ENCODE data around the gene FAM78A. TPM values are rescaled to one million over a fixed set of nuclear protein-coding genes. Genes with fewer than 3 reads are reported as not detected.

FAM78A gene
- total RNA-seq, 1 donor from 2014 or later = 14.9 TPM

DNA sequence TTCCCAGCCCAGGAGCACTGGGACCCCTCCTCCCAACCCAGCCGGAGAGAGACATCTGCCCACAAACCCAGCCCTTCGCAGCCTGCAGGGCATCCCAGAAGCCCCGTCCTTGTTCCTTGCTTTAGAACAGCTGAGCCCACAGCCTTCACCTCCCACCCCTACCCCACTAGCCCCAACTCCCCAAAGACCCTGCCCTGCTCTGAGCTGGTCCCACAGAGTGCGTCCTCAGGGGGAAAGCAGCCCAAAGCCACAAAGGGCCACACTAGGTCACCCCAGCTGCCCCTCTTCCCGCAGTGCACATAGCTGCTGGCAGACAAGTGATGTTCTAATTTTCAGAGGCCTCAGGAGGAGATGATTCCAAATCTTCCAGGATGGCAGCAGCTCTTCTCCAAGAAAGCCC is 22.0 kb upstream of the FAM78A start:
- peak overlapping the region; percentile 97 for H3K27ac Mint-ChIP-seq (ENCODE audit: unreplicated experiment)
- peaks cover 7% of the 10 kb centered on the region for H3K9me3 Mint-ChIP-seq (ENCODE audit: unreplicated experiment)
- peak overlapping the region; percentile 68 for H3K4me3 Mint-ChIP-seq (ENCODE audit: unreplicated experiment)
- TF ChIP-seq CTCF (IDR thresholded peaks at IDR 0.05; ENCODE audit: partially characterized antibody, unreplicated experiment) = no peak
- peaks cover 22% of the 10 kb centered on the region for H3K4me1 Mint-ChIP-seq (ENCODE audit: low read depth, unreplicated experiment)
- no peaks in the 10 kb centered on the region for H3K36me3 Mint-ChIP-seq (ENCODE audit: unreplicated experiment)
- DNase-seq = peak; percentile 55
- peaks cover 5% of the 10 kb centered on the region for H3K27me3 Mint-ChIP-seq (ENCODE audit: unreplicated experiment)

- peaks cover 7% of the 10 kb centered on the region for H3K9me3 Mint-ChIP-seq (ENCODE audit: unreplicated experiment)
- H3K36me3 Mint-ChIP-seq (ENCODE audit: unreplicated experiment) = no peaks in the 10 kb centered on the region
- H3K4me3 Mint-ChIP-seq (ENCODE audit: unreplicated experiment) = peak overlapping the region; percentile 68
- peaks cover 5% of the 10 kb centered on the region for H3K27me3 Mint-ChIP-seq (ENCODE audit: unreplicated experiment)
- no peak for TF ChIP-seq CTCF (IDR thresholded peaks at IDR 0.05; ENCODE audit: partially characterized antibody, unreplicated experiment)
- no peak for DNase-seq
- H3K4me1 Mint-ChIP-seq (ENCODE audit: low read depth, unreplicated experiment) = peaks cover 23% of the 10 kb centered on the region
- peak overlapping the region; percentile 97 for H3K27ac Mint-ChIP-seq (ENCODE audit: unreplicated experiment)
Observed at GRCh38 chr9:131297903-131298302, 21.6 kb upstream of the FAM78A start.

GRCh38 chr9:131296906-131297500 is 20.7 kb upstream of the FAM78A start:
- Mint-ChIP-seq H3K36me3 (ENCODE audit: unreplicated experiment) (no peaks in the 10 kb centered on the region), H3K9me3 (ENCODE audit: unreplicated experiment) (peaks cover 7% of the 10 kb centered on the region), H3K27ac (ENCODE audit: unreplicated experiment) (peak overlapping the region; percentile 97), H3K27me3 (ENCODE audit: unreplicated experiment) (peaks cover 9% of the 10 kb centered on the region), H3K4me1 (ENCODE audit: low read depth, unreplicated experiment) (peaks cover 27% of the 10 kb centered on the region), H3K4me3 (ENCODE audit: unreplicated experiment) (no peak overlapping the region)
- no peak for TF ChIP-seq CTCF (IDR thresholded peaks at IDR 0.05; ENCODE audit: partially characterized antibody, unreplicated experiment)
- DNase-seq = no peak

DNA sequence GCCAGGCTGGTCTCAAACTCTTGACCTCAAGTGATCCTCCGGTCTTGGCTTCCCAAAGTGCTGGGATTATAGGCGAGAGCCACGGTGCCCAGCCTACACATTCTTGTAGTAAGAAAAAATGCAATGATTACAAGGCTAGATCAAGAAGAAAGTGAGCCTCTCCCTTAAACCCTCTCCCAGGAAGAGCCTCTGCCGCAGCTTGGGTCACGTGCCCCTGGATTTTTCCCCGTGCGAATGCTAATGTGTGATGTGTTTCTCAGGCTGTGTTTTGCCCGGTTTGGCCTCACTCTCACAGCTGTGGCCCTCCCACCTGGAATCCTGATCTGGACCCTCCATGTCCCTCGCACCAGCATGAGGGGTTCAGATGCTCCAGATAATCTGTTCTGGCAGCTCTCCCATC is 20.1 kb upstream of the FAM78A start:
- Mint-ChIP-seq H3K9me3 (ENCODE audit: unreplicated experiment) (peaks cover 7% of the 10 kb centered on the region), H3K36me3 (ENCODE audit: unreplicated experiment) (no peaks in the 10 kb centered on the region), H3K4me1 (ENCODE audit: low read depth, unreplicated experiment) (peaks cover 27% of the 10 kb centered on the region), H3K27me3 (ENCODE audit: unreplicated experiment) (peaks cover 9% of the 10 kb centered on the region), H3K4me3 (ENCODE audit: unreplicated experiment) (no peak overlapping the region), H3K27ac (ENCODE audit: unreplicated experiment) (peak overlapping the region; percentile 90)
- no peak for TF ChIP-seq CTCF (IDR thresholded peaks at IDR 0.05; ENCODE audit: partially characterized antibody, unreplicated experiment)
- DNase-seq = no peak

- no peaks in the 10 kb centered on the region for H3K36me3 Mint-ChIP-seq (ENCODE audit: unreplicated experiment)
- H3K9me3 Mint-ChIP-seq (ENCODE audit: unreplicated experiment) = peaks cover 6% of the 10 kb centered on the region
- H3K27ac Mint-ChIP-seq (ENCODE audit: unreplicated experiment) = no peak overlapping the region
- no peak overlapping the region for H3K4me3 Mint-ChIP-seq (ENCODE audit: unreplicated experiment)
- H3K27me3 Mint-ChIP-seq (ENCODE audit: unreplicated experiment) = peaks cover 14% of the 10 kb centered on the region
- peaks cover 33% of the 10 kb centered on the region for H3K4me1 Mint-ChIP-seq (ENCODE audit: low read depth, unreplicated experiment)
- no peak for DNase-seq
- TF ChIP-seq CTCF (IDR thresholded peaks at IDR 0.05; ENCODE audit: partially characterized antibody, unreplicated experiment) = no peak
Observed at GRCh38 chr9:131292937-131293336, 16.6 kb upstream of the FAM78A start.

Measured in glutamatergic neuron (in vitro differentiated cells).